GM19467 (cell line): ENCODE measurements around the gene PIGT.

Experiments used
- ATAC-seq: cut with Tn5 transposase; IDR thresholded peaks from one replicate; pipeline ENCODE4 v1.9.1; 2021; ENCODE audit warnings: mild to moderate bottlenecking, moderate library complexity; ENCODE audit not compliant: unreplicated experiment

PIGT gene

DNA sequence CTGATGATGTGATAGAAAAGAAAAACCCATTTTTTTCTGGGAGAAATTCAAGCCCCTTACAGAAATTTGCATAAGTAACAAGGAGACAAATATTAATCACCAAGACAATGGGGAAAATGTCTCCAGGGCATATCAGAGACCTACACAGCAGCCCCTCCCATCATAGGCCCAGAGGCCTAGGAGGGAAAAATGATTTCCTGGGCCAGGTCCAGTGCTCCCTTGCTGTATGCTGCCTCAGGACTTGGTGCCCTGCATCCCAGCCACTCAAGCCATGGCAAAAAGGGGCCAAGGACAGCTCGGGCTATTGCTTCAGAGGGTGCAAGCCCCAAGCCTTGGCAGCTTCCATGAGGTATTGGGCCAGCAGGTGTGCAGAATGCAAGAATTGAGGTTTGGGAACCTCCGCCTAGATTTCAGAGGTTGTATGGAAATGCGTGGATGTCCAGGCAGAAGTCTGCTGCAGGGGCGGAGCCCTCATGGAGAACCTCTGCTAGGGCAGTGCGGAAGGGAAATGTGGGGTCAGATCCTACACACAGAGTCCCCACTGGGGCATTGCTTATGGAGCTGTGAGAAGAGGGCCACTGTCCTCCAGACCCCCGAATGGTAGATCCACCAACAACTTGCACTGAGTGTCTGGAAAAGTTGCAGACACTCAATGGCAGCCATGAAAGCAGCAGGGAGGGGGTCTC, 15.5 kb upstream of the PIGT start:
- no peak for ATAC-seq

- no peak for ATAC-seq
Measured at GRCh38 chr20:45402946-45403345, 13.0 kb upstream of the PIGT start.

GRCh38 chr20:45404438-45404837, 11.5 kb upstream of the PIGT start:
- no peak for ATAC-seq

DNA sequence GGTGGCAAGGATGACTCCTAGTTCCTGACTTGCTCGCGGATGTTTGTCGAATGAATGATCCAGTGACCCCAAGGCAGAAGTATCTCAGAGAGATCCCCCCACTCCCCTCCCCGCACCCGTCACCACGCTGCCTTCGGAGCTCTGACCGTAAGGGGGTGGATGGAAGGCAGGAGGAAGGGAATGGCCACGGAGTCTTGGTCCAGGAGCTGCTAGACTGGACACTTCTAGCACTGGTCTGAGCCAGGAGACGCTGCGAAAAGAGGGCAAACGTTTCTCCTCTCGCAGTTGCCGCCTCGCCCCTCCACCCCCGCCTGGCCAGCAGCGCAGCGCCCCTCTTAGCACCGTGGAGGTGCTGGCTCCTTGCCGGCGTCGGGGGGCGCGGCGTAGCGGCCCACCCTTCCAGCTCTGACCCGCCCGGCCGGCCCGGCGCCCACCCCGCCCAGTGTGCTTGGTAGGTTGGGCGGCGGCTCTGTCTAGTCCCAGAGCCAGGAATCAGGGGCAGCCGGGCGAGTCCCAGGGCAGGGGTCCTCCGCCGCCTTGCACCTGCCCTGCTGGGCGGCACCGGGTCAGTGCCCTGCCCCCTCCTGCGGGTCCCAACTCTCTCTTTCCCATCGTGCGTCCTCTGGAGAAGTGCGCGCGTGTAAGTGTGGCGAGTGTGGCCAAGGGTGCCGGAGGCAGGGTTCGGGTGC, 10.2 kb upstream of the PIGT start:
- ATAC-seq: no peak

DNA sequence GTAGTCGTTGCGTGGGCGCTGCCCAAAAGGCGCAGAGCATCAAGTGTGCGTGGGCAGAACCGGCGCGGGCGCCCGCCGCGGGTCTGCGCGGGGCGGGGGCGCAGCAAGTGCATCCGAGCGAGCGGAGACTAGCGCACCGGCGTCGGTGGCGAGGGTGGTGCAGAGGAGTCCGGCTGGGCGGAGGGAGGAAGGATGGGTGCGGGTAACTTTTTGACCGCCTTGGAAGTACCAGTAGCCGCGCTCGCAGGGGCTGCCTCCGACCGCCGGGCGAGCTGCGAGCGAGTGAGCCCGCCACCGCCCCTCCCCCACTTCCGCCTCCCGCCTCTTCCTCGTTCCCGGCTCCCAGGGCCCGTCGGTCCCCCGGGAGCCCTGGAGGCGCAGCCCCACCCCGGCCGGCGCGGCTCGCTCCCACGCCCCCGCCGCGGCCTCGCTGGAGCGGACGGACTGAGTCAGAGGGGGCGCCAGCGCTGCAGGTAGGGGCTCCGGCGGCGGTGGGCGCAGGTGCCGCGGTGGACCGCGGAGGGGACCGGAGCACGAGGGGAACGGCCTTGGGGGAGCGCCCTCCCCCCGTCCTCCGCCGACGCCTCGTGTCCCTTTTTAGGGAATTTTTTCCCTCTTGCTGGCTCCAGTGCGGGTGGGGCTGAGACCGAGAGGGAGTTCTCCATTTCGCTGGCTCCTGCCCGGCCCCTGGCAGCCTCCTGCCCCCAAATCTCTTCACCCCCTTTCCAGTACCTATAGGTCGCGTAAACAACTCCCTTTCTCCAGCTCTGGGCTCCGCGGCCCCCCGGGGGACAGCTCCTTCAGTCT, 9.5 kb upstream of the PIGT start:
- no peak for ATAC-seq

DNA sequence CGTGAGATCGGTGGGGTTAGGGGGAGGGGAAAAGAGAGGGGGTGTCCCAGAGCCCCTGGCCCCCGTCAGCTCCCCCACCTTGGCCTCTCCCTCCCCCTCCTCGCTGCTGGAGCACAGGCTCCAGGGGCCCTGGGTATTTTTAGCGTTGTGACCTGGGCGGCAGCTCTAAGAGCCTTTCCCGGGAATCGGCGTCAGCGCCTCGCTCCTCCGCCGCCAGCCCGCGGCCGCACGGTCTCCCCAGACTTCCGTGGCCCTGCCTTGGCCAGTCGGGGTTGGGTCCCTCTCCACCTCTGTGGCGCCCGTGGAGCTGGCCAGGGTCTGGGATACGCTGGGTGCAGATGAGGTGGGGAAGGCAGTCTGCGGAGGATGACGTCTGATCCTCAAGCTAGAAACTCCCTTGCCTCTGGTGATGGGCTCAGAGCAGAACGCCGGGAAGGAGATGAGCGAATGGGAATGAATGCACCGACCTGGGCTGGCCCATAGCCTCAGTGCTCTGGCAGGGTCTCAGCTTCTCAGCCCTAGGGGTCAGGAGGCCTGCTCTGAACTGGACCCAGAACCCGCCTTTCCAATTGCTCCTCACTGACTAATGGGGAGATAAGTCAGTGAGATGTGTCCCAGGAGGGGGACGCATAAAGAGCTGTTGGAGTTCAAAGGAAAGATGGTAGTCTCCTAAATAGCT, 8.7 kb upstream of the PIGT start:
- ATAC-seq: no peak

DNA sequence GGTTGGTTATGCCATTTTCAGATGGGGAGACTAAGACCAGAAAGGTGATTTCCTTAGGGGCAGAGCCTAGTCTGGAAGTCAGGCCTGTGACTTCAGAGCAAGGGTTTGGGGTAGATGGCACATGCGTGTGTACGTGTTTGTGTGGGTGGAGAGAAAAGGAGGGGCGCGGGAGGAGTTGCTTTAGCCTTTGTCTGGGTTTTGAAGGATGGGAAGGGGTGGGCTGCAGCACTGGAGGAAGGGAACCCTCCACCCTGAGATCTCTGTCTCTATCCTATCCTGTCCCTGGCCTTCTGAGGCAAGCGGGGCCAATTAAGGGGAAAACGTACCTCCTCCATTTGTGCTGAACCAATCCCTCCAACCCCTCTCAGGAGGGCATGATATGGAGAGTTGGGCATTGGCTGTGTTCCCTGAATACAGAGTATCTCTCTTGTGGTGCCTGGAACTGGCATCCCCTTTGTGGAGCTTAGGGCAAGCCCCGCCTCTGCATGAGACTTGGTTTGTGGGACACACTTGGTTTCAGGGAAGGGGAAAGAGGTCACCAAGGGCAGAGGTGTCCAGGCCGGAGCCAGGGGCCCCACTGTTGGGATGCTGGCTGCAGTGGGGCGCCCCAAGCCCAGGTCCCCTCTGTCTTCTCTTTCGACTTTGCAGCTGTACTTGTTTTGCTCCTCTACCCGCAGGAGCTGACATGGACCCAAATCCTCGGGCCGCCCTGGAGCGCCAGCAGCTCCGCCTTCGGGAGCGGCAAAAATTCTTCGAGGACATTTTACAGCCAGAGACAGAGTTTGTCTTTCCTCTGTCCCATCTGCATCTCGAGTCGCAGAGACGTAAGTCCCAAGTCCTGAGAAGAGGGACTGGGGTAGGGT, 7.9 kb upstream of the PIGT start, which contains the start of gene DBNDD2:
Gene DBNDD2, plus strand, starts transcription at position 507 of the 863 bp plus-strand sequence. Its CDS starts 179 bp downstream, at position 686.
- no peak for ATAC-seq

GRCh38 chr20:45408646-45409213, 7.2 kb upstream of the PIGT start:
- no peak for ATAC-seq

DNA sequence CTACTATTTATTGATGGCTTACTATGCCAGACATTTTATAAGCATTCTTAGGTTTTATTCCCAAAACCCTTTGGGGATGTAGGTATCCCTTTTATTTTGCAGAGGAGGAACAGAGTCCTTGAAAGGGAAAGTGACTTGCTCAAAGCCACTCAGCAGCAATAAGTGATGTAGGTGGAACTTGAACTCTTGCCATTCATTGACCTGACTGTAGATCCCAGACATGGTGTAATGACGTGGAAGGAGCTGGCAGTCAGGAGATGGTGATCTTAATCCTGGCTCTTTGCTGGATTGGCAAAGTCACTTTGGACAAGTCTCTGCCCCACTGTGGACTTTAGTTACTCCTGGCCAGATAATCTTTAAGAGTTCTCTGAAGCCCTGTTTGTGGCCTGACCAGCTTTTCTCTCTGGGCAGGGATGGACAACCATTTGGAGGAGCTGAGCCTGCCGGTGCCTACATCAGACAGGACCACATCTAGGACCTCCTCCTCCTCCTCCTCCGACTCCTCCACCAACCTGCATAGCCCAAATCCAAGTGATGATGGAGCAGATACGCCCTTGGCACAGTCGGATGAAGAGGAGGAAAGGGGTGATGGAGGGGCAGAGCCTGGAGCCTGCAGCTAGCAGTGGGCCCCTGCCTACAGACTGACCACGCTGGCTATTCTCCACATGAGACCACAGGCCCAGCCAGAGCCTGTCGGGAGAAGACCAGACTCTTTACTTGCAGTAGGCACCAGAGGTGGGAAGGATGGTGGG, 6.2 kb upstream of the PIGT start:
- no peak for ATAC-seq

DNA sequence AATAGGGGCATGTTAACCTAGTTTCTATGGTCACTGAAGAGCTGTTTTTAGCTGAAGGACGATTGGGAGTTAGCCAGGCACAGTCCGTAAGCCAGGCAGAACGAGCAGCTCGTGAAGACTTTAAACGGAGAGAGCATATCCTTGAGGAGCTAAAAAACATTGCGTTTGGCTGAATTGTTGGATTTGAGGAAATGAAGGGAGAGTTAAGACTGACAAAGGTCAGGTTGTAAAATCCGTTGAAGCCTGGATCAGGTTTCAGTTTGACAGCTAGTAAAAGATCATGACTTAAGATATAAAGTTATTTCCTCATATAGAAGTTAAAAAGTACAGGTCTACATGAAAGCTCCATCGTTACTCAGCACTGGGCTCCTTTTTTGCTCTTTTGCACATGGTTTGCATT, 5.1 kb upstream of the PIGT start:
- ATAC-seq: no peak

DNA sequence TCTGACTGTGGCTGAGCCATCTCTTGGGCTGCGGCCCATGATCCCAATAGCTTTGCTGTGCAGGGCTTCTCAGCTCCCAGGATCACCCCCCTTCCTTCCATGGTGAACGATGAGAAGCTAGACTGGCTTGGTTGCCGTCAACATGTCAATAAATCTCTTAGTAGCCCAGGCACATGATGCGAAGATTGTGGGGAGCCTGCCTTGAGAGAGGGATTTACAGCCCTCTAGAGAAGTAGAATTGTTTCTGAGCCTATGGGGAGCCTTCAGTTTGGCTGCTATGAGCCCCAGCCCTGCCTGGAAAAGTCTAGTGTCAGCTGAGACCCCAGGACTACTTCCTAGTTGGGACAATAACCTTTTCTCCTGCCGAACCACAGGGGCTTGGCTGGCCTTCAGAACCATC, 3.3 kb upstream of the PIGT start:
- no peak for ATAC-seq

DNA sequence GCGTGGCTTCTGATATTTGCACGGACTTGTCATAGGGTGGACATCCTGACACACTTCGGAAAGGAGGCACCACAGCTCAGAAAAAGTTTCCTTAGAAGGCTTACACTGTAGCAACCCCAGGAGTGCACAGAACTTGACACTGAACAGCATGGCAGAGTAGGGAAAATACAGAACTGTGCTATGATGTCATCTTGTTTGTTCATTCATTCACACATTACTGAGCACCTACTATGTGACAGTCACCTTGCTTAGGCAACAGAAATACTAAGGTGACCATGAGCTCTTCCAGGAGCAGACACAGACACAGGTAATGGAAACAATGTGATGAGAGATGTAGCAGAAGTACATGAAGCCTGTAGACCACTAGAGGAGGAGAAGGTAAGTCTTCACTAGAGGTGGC, 2.5 kb upstream of the PIGT start:
- no peak for ATAC-seq

DNA sequence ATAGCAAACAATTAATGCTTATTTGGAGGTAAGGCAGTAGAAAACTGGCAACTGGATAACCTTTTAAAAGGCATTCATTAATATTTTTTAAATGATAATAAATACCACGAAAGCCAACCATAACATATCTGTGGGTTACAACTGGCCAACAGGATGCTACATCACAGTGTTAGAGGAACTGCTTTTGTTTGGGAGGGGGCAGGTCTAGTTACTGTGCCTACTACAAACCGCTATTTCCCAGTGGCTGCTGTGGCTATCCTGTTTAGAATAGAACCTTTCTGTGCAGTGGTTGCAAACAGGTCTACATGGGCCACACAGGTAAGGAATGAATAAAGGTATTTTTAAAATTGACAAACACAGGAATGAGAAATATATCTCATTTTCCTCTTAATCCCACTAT, 976 bp downstream of the PIGT start:
- ATAC-seq: no peak

DNA sequence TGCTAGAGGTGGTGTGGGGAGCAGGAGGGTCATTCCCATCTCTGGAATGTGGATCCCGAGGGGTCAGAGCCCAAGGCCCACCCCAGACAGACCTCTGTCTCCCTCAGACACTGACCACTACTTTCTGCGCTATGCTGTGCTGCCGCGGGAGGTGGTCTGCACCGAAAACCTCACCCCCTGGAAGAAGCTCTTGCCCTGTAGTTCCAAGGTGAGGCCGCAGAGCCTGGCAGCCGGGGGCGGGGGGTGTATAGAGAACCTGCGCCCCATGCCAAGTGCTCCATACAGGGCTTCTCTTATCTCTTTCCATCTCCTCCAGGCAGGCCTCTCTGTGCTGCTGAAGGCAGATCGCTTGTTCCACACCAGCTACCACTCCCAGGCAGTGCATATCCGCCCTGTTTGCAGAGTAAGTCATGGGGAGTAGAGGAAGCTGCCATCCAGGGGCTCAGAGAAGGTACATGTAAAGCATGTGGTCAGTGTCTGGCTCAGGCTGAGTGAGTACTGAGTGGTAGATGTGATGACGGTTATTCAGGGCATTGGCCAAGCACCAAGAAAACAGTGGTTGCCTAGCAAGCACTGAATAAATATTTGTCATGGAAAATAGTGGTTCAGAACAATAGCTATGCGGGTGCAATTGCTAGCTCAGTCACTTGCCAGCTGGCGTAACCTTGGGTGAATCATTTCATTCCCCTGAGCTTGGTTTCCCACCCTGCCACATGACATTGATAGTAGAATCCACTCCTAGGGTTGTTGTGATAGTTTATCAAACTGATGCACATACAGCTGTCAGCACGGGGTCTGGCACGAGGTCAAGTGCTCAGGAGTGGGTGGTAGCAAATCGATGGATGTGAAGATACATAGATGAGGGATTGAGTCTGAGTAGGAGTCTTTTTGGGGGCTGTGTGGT, 3.5 kb downstream of the PIGT start:
- ATAC-seq: peak; percentile 60

GRCh38 chr20:45420125-45420524, 4.2 kb downstream of the PIGT start:
- no peak for ATAC-seq

DNA sequence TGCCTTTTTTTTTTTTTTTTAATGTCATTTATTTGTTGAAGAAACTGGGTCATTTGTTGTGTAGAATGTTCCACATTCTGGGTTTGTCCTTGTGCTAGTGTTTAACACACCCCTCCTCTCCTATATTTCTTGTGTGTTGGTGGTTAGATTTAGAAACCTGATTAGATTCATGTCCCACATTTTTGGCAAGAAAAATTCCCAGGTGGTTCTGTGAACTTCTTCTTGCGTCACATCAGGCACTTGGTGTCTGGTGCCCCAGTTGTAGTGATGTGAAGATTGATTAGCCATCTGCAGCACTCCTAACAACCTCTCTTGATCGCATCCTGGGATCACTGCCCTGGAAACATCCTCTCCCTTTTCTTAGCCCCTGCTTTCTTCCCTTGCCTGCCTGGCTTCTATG, 7.8 kb downstream of the PIGT start:
- no peak for ATAC-seq

- no peak for ATAC-seq
Measured at GRCh38 chr20:45425561-45425960, 9.6 kb downstream of the PIGT start.

DNA sequence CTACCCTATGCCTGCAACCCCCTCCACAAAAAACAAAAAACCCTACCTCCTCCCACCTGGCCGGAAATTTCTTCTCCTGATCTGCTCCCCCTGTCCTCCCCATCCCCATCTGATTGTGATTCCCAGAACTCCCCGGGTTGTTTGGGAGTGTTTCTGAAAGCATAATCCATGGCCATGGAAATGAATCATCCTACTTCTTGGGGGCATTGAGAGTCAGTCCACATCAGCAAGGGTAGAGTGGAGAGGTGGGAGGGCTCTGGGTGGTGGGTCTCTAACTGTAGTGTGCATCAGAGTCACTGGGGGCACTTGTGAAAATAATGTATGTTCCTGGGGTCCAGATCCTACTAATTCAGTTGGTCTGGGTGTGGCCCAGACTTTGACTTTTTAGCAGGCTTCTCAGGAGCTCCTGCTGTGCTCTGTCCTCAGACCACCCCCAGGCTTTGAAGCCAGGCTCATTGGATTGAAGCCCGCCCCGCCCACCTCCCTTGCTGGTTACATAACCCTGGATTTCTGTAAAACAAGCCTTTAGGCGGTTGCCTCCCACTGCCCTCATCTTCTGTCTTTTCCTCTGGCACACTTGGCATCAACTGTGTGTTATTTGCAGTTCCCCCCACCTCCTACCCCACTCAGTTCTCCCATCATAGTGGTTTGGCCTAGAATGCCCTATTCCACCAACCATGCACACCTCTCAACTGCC, 10.5 kb downstream of the PIGT start:
- ATAC-seq: no peak
